ENCODE data around the gene RHBDL1. TPM values are rescaled to one million over a fixed set of nuclear protein-coding genes. Genes with fewer than 3 reads are reported as not detected.

Gene RHBDL1
- total RNA-seq, 2 donors from 2014 or later: 0.67 to 1.3 TPM

GRCh38 chr16:628321-629061, 47.0 kb upstream of the RHBDL1 start:
- H3K4me3 ChIP-seq: no peak overlapping the region
- no peak for TF ChIP-seq CTCF (IDR thresholded peaks at IDR 0.05)
- peaks cover 5% of the 10 kb centered on the region for H3K36me3 ChIP-seq
- DNase-seq (ENCODE audit: low spot score): no peak
- H3K27me3 ChIP-seq: no peaks in the 10 kb centered on the region
- H3K9me3 ChIP-seq: no peaks in the 10 kb centered on the region
- no peak overlapping the region for H3K27ac ChIP-seq
- H3K4me1 ChIP-seq: peaks cover 0 to 35% of the 10 kb centered on the region in 2 donors

GRCh38 chr16:629185-629832, 46.2 kb upstream of the RHBDL1 start:
- H3K36me3 ChIP-seq: peaks cover 11% of the 10 kb centered on the region
- H3K27me3 ChIP-seq: no peaks in the 10 kb centered on the region
- H3K27ac ChIP-seq: no peak overlapping the region
- H3K9me3 ChIP-seq: no peaks in the 10 kb centered on the region
- H3K4me3 ChIP-seq: no peak overlapping the region
- DNase-seq (ENCODE audit: low spot score): no peak
- TF ChIP-seq CTCF (IDR thresholded peaks at IDR 0.05): no peak
- peaks cover 0 to 35% of the 10 kb centered on the region in 2 donors for H3K4me1 ChIP-seq

- no peak for TF ChIP-seq CTCF (IDR thresholded peaks at IDR 0.05)
- Histone ChIP-seq H3K36me3 (peaks cover 11% of the 10 kb centered on the region), H3K27me3 (no peaks in the 10 kb centered on the region), H3K9me3 (no peaks in the 10 kb centered on the region), H3K4me3 (no peak overlapping the region), H3K4me1 (peaks cover 0 to 36% of the 10 kb centered on the region in 2 donors), H3K27ac (no peak overlapping the region)
- no peak for DNase-seq (ENCODE audit: low spot score)
These were observed 45.6 kb upstream of the RHBDL1 start for GRCh38 chr16:629833-630248.

GRCh38 chr16:630249-630814, 45.1 kb upstream of the RHBDL1 start:
- Histone ChIP-seq H3K4me3 (no peak overlapping the region), H3K4me1 (peaks cover 0 to 41% of the 10 kb centered on the region in 2 donors), H3K27me3 (no peaks in the 10 kb centered on the region), H3K27ac (no peak overlapping the region), H3K36me3 (peaks cover 11% of the 10 kb centered on the region), H3K9me3 (no peaks in the 10 kb centered on the region)
- no peak for TF ChIP-seq CTCF (IDR thresholded peaks at IDR 0.05)
- DNase-seq (ENCODE audit: low spot score): no peak

- H3K27ac ChIP-seq: no peak within 1 kb of the TSS
- H3K27me3 ChIP-seq: no peaks in the 10 kb centered on the region
- no peak for DNase-seq (ENCODE audit: low spot score)
- H3K9me3 ChIP-seq: no peaks in the 10 kb centered on the region
- H3K36me3 ChIP-seq: peaks cover 11% of the 10 kb centered on the region
- H3K4me3 ChIP-seq: no peak within 1 kb of the TSS
- peaks cover 0 to 47% of the 10 kb centered on the region in 2 donors for H3K4me1 ChIP-seq
- TF ChIP-seq CTCF (IDR thresholded peaks at IDR 0.05): no peak
These were observed 44.6 kb upstream of the RHBDL1 start, which contains the start of gene WFIKKN1 for GRCh38 chr16:630815-631405. Gene WFIKKN1, plus strand, starts transcription at chr16:630985. Its CDS starts 269 bp downstream, at chr16:631254.

Data from right atrium auricular region (tissue), 2 donors.